Mesenchymal stem cell (in vitro differentiated cells and primary cell): ENCODE measurements around the gene EDC4.

Experiments used
- DNase-seq: peaks from one replicate; pipeline ENCODE4 v3.0.0-alpha.2; 2013
- H2AFZ ChIP-seq: one replicate; pipeline ENCODE4 v1.6.1; 2013; ENCODE audit warnings: low read depth, mild to moderate bottlenecking, control low read depth, inconsistent platforms, low read length, moderate library complexity
- H2AK5ac ChIP-seq: 2 replicates; pipeline ENCODE4 v1.6.1; 2013; ENCODE audit warnings: low read length, moderate library complexity, mild to moderate bottlenecking, inconsistent platforms; ENCODE audit not compliant: severe bottlenecking
- H2BK120ac ChIP-seq: one replicate; pipeline ENCODE4 v1.6.1; 2013; ENCODE audit warnings: low read depth, mild to moderate bottlenecking, inconsistent platforms, low read length, moderate library complexity
- H2BK12ac ChIP-seq, 2 experiments: one replicate each; pipeline ENCODE4 v1.6.1; 2013; ENCODE audit warnings: inconsistent platforms in 2 of 2, low read length in 2 of 2, mild to moderate bottlenecking in 2 of 2, moderate library complexity in 2 of 2, control low read depth in 1 of 2
- H2BK15ac ChIP-seq: one replicate; pipeline ENCODE4 v1.6.1; 2013; ENCODE audit warnings: mild to moderate bottlenecking, low read depth, inconsistent platforms; ENCODE audit not compliant: poor library complexity, severe bottlenecking
- H2BK5ac ChIP-seq: 2 replicates; pipeline ENCODE4 v1.6.1; 2013; ENCODE audit warnings: low read depth, mild to moderate bottlenecking, low read length, control low read depth, inconsistent platforms; ENCODE audit not compliant: poor library complexity, severe bottlenecking
- H3K14ac ChIP-seq, 2 experiments: one replicate each; pipeline ENCODE4 v1.6.1; 2013; ENCODE audit warnings: inconsistent platforms in 2 of 2, low read length in 2 of 2, control low read depth in 1 of 2, mild to moderate bottlenecking in 1 of 2, moderate library complexity in 1 of 2
- H3K18ac ChIP-seq, 2 experiments: one replicate each; pipeline ENCODE4 v1.6.1; 2013; ENCODE audit warnings: inconsistent platforms in 2 of 2, low read length in 2 of 2, control low read depth in 1 of 2, low read depth in 1 of 2, mild to moderate bottlenecking in 1 of 2
- H3K23ac ChIP-seq, 2 experiments: one replicate each; pipeline ENCODE4 v1.6.1; 2013; ENCODE audit warnings: inconsistent platforms in 2 of 2, low read length in 2 of 2, mild to moderate bottlenecking in 2 of 2, moderate library complexity in 2 of 2, control low read depth in 1 of 2
- H3K27ac ChIP-seq: 2 replicates; pipeline ENCODE4 v1.5.1; 2013; ENCODE audit warnings: mild to moderate bottlenecking, moderate library complexity, low read length, control low read depth, inconsistent platforms; ENCODE audit not compliant: poor library complexity, severe bottlenecking
- H3K27me3 ChIP-seq, 2 experiments: 2 replicates each; pipeline versions ENCODE4 v1.6.1 to v1.7.0; 2013; ENCODE audit warnings: low read length in 2 of 2, mild to moderate bottlenecking in 2 of 2, moderate library complexity in 2 of 2, control low read depth in 1 of 2, inconsistent platforms in 1 of 2; ENCODE audit not compliant: control insufficient read depth in 1 of 2, insufficient read depth in 1 of 2
- H3K36me3 ChIP-seq, 2 experiments: 2 replicates each; pipeline versions ENCODE4 v1.6.1 to v1.7.0; 2013; ENCODE audit warnings: low read length in 2 of 2, control low read depth in 1 of 2, inconsistent platforms in 1 of 2, low read depth in 1 of 2, mild to moderate bottlenecking in 1 of 2; ENCODE audit not compliant: insufficient read depth in 2 of 2, control insufficient read depth in 1 of 2
- H3K4ac ChIP-seq, 2 experiments: one replicate each; pipeline ENCODE4 v1.6.1; 2013; ENCODE audit warnings: inconsistent platforms in 2 of 2, low read length in 2 of 2, mild to moderate bottlenecking in 2 of 2, moderate library complexity in 2 of 2, control low read depth in 1 of 2, low read depth in 1 of 2
- H3K4me1 ChIP-seq: 2 replicates; pipeline ENCODE4 v1.6.1; 2013; ENCODE audit warnings: low read depth, low read length, control low read depth; ENCODE audit not compliant: control insufficient read depth, insufficient read depth
- H3K4me2 ChIP-seq: 2 replicates; pipeline ENCODE4 v1.6.1; 2013; ENCODE audit warnings: low read length, mild to moderate bottlenecking, inconsistent platforms; ENCODE audit not compliant: poor library complexity, severe bottlenecking
- H3K4me3 ChIP-seq, 2 experiments: 2 replicates each; pipeline versions ENCODE4 v1.5.1 to v1.7.0; 2013; ENCODE audit warnings: low read length in 2 of 2, mild to moderate bottlenecking in 2 of 2, control low read depth in 1 of 2, low read depth in 1 of 2; ENCODE audit not compliant: insufficient read depth in 1 of 2
- H3K79me1 ChIP-seq: replicated peaks from 2 replicates; pipeline ENCODE4 v1.6.1; 2013; ENCODE audit warnings: mild to moderate bottlenecking, control low read depth, low read length, inconsistent platforms; ENCODE audit not compliant: poor library complexity, severe bottlenecking
- H3K9ac ChIP-seq: 2 replicates; pipeline ENCODE4 v1.7.0; 2013; ENCODE audit warnings: mild to moderate bottlenecking, low read length, moderate library complexity
- H3K9me3 ChIP-seq: 2 replicates; pipeline ENCODE4 v1.7.0; 2013; ENCODE audit warnings: mild to moderate bottlenecking, low read length; ENCODE audit not compliant: control insufficient read depth
- H4K8ac ChIP-seq: one replicate; pipeline ENCODE4 v1.6.1; 2013; ENCODE audit warnings: inconsistent platforms, mild to moderate bottlenecking, low read length, moderate library complexity
- H4K91ac ChIP-seq: one replicate; pipeline ENCODE4 v1.6.1; 2013; ENCODE audit warnings: mild to moderate bottlenecking, low read length, inconsistent platforms
- WGBS: methylation state at CpG from one replicate; pipeline ENCODE4 v1.1.7; 2013; ENCODE audit warnings: mixed read lengths; 5-methylcytosine and 5-hydroxymethylcytosine counted together

EDC4 gene

GRCh38 chr16:67907397-67908180, 34.7 kb downstream of the EDC4 start:
- no peak overlapping the region for H2BK5ac ChIP-seq
- no peak overlapping the region for H4K91ac ChIP-seq
- peaks cover 39 to 48% of the 10 kb centered on the region in 2 experiments for H3K36me3 ChIP-seq
- H3K4me3 ChIP-seq, result no peak overlapping the region
- H3K4me1 ChIP-seq, result peaks cover 9% of the 10 kb centered on the region
- H3K18ac ChIP-seq, result no peak overlapping the region
- no peak overlapping the region for H2BK12ac ChIP-seq
- no peak overlapping the region for H3K14ac ChIP-seq
- H3K4me2 ChIP-seq, result no peak overlapping the region
- H3K23ac ChIP-seq, result no peak overlapping the region
- no peak overlapping the region for H3K27ac ChIP-seq
- no peak overlapping the region for H2BK15ac ChIP-seq
- WGBS, result 94% methylated on average over 10 of the region's 11 CpGs
- no peak overlapping the region for H3K4ac ChIP-seq
- no peak overlapping the region for H2AFZ ChIP-seq
- no peaks in the 10 kb centered on the region for H3K9me3 ChIP-seq
- H3K27me3 ChIP-seq, result no peaks in the 10 kb centered on the region
- no peak overlapping the region for H3K9ac ChIP-seq
- no peak overlapping the region for H2AK5ac ChIP-seq
- H2BK120ac ChIP-seq, result no peak overlapping the region
- DNase-seq, result no peak
- H4K8ac ChIP-seq, result no peak overlapping the region
- H3K79me1 ChIP-seq, result peaks cover 42% of the 10 kb centered on the region

GRCh38 chr16:67909056-67909742, 36.3 kb downstream of the EDC4 start:
- Histone ChIP-seq H3K18ac (no peak overlapping the region), H3K4me1 (peaks cover 9% of the 10 kb centered on the region), H3K4me2 (no peak overlapping the region), H3K27me3 (no peaks in the 10 kb centered on the region), H2BK120ac (no peak overlapping the region), H3K4ac (no peak overlapping the region), H2AK5ac (peak overlapping the region; percentile 33), H2BK15ac (no peak overlapping the region), H3K14ac (no peak overlapping the region), H3K4me3 (no peak overlapping the region), H4K91ac (no peak overlapping the region), H3K36me3 (peaks cover 33 to 37% of the 10 kb centered on the region in 2 experiments), H4K8ac (no peak overlapping the region), H2BK12ac (no peak overlapping the region), H3K79me1 (peaks cover 37% of the 10 kb centered on the region), H3K9me3 (no peaks in the 10 kb centered on the region), H2BK5ac (no peak overlapping the region), H3K23ac (no peak overlapping the region), H2AFZ (no peak overlapping the region), H3K27ac (no peak overlapping the region), H3K9ac (no peak overlapping the region)
- WGBS, result 99% methylated on average over 36 of the region's 36 CpGs
- DNase-seq, result no peak

- H3K18ac ChIP-seq, result no peak overlapping the region
- H3K4ac ChIP-seq, result no peak overlapping the region
- H2AFZ ChIP-seq, result no peak overlapping the region
- no peak overlapping the region for H2AK5ac ChIP-seq
- no peaks in the 10 kb centered on the region for H3K27me3 ChIP-seq
- no peak overlapping the region for H2BK120ac ChIP-seq
- no peak overlapping the region for H4K8ac ChIP-seq
- DNase-seq, result peak; percentile 54
- peaks cover 42% of the 10 kb centered on the region for H3K79me1 ChIP-seq
- no peak overlapping the region for H2BK5ac ChIP-seq
- H3K4me2 ChIP-seq, result no peak overlapping the region
- H3K4me1 ChIP-seq, result peaks cover 9% of the 10 kb centered on the region
- no peaks in the 10 kb centered on the region for H3K9me3 ChIP-seq
- no peak overlapping the region for H2BK15ac ChIP-seq
- 88% methylated on average over 2 of the region's 2 CpGs for WGBS
- H4K91ac ChIP-seq, result no peak overlapping the region
- H3K14ac ChIP-seq, result no peak overlapping the region
- H3K4me3 ChIP-seq, result no peak overlapping the region
- H3K36me3 ChIP-seq, result peaks cover 37 to 39% of the 10 kb centered on the region in 2 experiments
- peak overlapping the region; percentile 49 for H3K27ac ChIP-seq
- H2BK12ac ChIP-seq, result no peak overlapping the region
- peak overlapping the region; percentile 10 for H3K9ac ChIP-seq
- no peak overlapping the region for H3K23ac ChIP-seq
These were observed 37.3 kb downstream of the EDC4 start for GRCh38 chr16:67910158-67910557.

DNA sequence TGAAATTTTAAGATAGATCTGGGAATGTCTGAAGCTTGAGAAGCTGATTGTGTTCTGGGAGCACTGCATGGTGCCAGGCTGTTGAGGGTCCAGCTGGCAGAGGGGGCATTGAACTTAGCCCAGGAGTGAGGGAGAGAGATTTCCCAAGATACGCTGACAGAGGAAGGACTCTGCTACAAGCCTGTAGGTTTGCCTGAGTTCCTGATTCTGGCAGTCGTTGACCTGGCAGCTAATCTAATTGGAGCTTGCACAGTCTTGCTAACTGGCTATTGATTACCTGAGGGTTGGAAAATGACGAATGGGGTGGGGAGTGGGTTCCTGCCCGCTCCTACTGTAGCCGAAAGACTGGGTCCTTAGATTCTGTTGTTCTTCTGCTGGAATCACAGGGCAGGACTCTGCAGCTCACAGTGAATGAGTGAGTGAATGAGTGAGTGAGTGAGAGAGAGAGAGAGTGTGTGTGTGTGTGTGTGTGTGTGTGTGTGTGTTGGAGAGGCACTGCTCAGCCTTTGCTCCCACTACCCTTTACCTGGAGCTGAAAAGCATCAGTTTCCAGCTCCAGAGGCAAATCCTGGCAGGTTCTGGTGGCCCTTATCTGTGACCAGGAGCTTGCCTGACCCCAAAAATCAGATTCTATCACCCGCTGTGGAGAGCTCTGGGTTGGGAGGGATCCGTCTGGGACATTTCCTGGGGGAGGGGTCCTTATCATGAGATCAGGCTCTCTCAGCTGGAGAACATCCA, 42.1 kb downstream of the EDC4 start:
- no peak overlapping the region for H3K4me2 ChIP-seq
- H2BK15ac ChIP-seq, result no peak overlapping the region

More for the DNA sequence above, 42.1 kb downstream of the EDC4 start:
- 87% methylated on average over 6 of the region's 7 CpGs for WGBS
- Histone ChIP-seq H3K4me3 (no peak overlapping the region), H3K14ac (no peak overlapping the region), H2BK120ac (no peak overlapping the region), H4K91ac (no peak overlapping the region), H3K27ac (no peak overlapping the region), H3K79me1 (peaks cover 55% of the 10 kb centered on the region), H3K4me1 (peaks cover 35% of the 10 kb centered on the region), H2BK5ac (no peak overlapping the region), H3K23ac (no peak overlapping the region), H3K4ac (no peak overlapping the region), H3K9ac (no peak overlapping the region), H2AK5ac (no peak overlapping the region), H3K27me3 (no peaks in the 10 kb centered on the region), H4K8ac (no peak overlapping the region), H2BK12ac (no peak overlapping the region), H2AFZ (no peak overlapping the region), H3K18ac (no peak overlapping the region), H3K36me3 (peaks cover 30 to 64% of the 10 kb centered on the region in 2 experiments), H3K9me3 (no peaks in the 10 kb centered on the region)
- no peak for DNase-seq
